Skeletal muscle satellite cell (primary cell): ENCODE data around the gene INPP5A.

Experiments
- H3K27me3 ChIP-seq: 2 replicates; pipeline ENCODE4 v1.7.0; 2013; ENCODE audit warnings: low read length; ENCODE audit not compliant: control insufficient read depth, insufficient read depth
- H3K36me3 ChIP-seq: 2 replicates; pipeline ENCODE4 v1.7.0; 2013; ENCODE audit warnings: mild to moderate bottlenecking, control low read depth, low read length; ENCODE audit not compliant: insufficient read depth
- H3K4me1 ChIP-seq: 2 replicates; pipeline ENCODE4 v1.7.0; 2013; ENCODE audit warnings: low read length; ENCODE audit not compliant: control insufficient read depth, insufficient read depth
- H3K4me2 ChIP-seq: 2 replicates; pipeline ENCODE4 v1.7.0; 2013; ENCODE audit warnings: mild to moderate bottlenecking, low read length
- H3K4me3 ChIP-seq: 2 replicates; pipeline ENCODE4 v1.7.0; 2013; ENCODE audit warnings: low read length
- H3K9ac ChIP-seq: 2 replicates; pipeline ENCODE4 v1.7.0; 2013; ENCODE audit warnings: mild to moderate bottlenecking, low read depth, low read length, moderate library complexity
- H3K9me3 ChIP-seq: replicated peaks from 2 replicates; pipeline ENCODE4 v1.7.0; 2013; ENCODE audit warnings: mild to moderate bottlenecking, control low read depth, low read length

Gene INPP5A

DNA sequence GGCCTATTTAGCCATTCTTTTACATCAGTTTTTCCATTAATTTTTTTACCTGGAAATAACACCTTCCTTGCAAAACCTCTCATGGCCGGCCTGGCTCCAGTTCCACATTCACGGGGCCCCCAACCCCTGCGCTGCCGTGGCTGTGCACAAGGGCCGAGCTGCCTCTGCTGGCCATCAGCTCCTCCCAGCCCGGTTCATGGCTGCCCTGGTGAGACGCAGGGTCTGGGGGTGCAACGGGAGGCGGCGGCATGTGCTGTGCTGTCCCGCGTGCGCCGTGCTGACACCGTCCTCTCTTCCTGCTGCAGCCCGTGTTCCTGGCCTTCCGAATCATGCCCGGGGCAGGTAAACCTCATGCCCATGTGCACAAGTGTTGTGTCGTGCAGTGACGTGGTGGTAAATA is 244.0 kb downstream of the INPP5A start:
- Histone ChIP-seq H3K9me3 (no peaks in the 10 kb centered on the region), H3K4me1 (no peaks in the 10 kb centered on the region), H3K4me2 (no peak overlapping the region), H3K4me3 (no peak overlapping the region), H3K9ac (no peak overlapping the region), H3K27me3 (peaks cover 20% of the 10 kb centered on the region), H3K36me3 (no peaks in the 10 kb centered on the region)

DNA sequence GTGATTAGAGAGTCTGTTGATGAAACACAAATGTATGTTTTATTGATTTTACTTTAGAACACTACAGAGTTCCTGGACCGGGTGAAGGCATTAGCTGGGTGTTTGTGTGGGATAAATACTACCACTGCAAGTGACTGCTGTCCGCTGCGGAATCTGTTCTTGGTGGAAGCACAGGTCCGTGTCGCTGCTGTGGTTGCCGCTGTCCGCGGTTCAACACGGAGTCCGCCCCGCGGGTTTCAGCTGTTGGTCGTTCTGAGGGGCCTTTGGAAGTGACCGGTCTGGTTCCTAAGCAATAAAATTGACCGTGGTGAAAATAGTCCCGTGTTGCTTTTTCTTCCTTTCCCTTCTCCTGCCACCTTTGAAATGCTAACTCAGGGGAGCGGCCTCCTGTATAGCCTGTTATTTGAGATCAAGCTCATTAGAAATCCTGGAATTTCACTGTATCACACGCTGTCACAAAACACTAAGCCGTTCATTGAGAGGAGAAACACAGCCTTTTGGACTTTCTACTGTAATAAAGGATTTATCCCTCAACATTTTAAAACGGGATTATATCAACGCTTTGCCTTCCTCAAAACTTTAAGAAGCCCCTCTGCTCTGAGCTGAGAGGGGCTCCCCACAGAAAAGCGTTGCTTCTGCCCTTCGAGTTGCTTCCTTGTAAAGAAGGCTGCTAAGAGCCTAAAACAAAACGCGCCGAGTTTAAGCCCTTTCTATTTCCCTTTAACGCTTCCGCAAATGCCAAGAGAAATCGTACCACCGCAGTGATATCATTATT is 245.8 kb downstream of the INPP5A start:
- Histone ChIP-seq H3K27me3 (peaks cover 35% of the 10 kb centered on the region), H3K4me3 (no peak overlapping the region), H3K9ac (no peak overlapping the region), H3K4me2 (no peak overlapping the region), H3K36me3 (no peaks in the 10 kb centered on the region), H3K4me1 (no peaks in the 10 kb centered on the region), H3K9me3 (no peaks in the 10 kb centered on the region)

DNA sequence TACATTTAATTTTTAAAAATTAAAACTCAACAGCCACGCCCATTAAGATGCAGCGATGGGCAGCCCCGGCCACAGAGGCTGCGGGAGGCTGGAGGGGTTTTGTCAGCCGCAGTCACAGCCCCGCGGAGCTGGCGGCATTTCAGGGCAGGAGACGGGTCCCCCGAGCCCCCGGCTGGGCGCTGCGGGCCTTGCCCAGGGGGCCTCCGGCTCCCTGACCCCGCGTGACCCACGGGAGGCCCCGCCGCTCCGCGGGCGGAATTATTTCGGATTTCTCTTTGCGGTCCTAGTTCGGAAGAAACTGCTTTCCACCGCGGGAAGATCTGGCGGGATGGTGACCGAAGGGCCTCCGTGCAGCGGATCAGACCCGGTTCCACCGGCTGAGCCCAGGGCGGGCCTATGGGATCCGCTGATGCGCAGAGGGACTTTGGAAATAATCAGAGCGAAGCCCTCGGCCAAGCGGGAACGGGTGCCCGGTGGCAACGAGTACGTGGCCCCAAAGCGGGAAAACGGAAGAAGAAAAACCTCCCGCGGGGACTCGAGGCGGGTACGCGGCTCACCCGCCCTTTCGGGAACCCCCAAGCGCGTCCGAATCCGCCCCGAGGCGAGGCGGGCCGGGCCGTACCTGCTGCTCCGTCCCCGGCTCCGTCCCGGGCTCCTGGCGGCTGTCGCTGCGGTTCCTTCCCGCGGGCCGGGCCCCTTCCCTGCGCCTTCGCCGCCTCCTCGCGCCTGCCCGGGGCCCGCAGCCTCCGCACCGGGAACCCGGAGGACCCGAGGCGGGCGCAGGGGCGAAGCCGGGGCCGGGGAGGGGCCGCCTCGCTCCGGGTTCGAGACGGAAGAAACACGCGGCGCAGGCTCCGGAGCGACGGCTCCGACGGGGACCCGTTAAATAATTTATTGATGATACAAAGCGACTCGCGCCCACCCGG is 246.6 kb downstream of the INPP5A start:
- Histone ChIP-seq H3K36me3 (no peaks in the 10 kb centered on the region), H3K4me2 (no peak overlapping the region), H3K9ac (no peak overlapping the region), H3K4me1 (no peaks in the 10 kb centered on the region), H3K4me3 (no peak overlapping the region), H3K27me3 (peaks cover 43% of the 10 kb centered on the region), H3K9me3 (no peaks in the 10 kb centered on the region)

DNA sequence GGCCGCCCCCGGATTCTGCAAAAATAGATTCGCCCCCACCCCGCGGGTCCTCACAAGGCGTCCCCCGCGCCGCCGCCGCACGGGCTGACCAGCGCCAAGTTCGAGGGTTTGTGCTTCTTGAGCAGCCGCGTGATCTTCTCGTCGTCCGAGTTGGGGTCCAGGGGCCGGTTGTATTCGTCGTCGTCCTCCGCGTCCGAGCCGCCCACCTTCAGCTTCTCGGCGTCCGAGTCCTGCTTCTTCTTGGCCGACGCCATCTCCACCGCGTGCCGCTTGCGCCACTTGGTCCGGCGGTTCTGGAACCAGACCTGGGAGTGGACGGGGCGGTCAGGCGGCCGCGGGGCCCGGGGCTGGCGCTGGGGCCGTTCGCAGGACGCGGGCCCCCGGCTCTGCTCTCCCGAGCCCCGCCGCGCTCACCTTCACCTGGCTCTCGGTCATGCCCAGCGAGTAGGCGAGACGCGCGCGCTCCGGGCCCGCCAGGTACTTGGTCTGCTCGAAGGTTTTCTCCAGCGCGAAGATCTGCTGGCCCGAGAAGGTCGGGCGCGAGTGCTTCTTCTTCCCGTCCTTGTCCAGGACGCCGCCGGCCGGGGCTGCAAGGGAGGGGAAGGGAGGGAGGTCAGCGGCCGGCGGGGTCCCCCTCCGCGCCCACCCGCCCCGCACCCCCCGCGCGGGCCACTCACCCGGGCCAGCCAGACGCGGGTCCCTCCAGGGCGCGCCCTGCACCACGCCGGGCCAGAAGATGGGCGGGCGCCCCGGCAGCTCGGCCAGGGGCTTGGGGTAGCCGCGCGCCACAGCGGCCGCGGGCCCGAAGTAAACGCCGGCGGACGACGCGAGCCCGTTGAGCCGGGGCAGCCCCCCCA is 247.5 kb downstream of the INPP5A start:
- H3K36me3 ChIP-seq: no peaks in the 10 kb centered on the region
- H3K9me3 ChIP-seq: no peaks in the 10 kb centered on the region
- H3K4me2 ChIP-seq: no peak overlapping the region
- H3K4me1 ChIP-seq: no peaks in the 10 kb centered on the region
- H3K27me3 ChIP-seq: peaks cover 52% of the 10 kb centered on the region
- no peak overlapping the region for H3K4me3 ChIP-seq
- no peak overlapping the region for H3K9ac ChIP-seq

DNA sequence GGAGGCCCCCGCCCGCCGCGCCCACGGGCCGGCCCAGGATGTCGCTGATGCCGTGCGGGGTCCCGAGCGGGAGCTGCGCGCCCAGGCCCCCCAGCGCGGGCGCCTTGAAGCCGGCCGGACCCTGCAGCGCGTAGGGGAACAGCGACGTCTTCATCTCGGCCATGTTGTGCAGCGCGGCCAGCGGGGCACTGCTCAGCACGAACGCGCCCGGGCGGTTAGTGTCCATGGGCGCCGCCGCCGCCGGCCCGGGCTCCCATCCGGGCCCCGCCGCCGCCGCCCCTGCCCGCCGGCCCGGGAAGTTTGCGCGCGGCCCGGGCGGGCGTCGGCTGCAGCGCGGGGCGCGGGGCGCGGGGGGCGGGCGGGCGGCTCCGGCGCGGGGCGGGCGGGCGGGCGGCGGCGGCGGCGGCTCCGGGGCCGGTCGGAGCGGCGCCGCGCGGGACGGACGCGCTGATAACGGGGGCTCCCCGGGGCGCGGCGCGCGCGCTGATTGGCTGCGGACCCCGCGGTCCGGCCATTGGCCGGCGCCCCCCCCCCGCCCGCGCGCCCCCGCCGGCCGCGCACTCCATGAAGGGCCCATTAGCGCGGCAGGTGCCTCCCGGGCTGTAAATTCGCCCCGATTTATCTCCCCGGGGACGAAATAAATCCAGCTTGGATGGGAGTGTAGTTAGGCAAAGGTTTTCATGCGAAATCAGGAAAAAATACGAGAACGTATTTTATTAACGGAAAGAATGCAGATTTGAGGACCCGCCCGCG is 248.3 kb downstream of the INPP5A start, which contains the start of gene NKX6-2:
Gene NKX6-2, minus strand, starts transcription at position 425 of the 753 bp plus-strand sequence. Its CDS starts 199 bp downstream, at position 226.
- Histone ChIP-seq H3K9ac (no peak within 1 kb of the TSS), H3K36me3 (no peaks in the 10 kb centered on the region), H3K27me3 (peaks cover 58% of the 10 kb centered on the region), H3K4me2 (peak within 1 kb of the TSS; percentile 20), H3K9me3 (no peaks in the 10 kb centered on the region), H3K4me3 (no peak within 1 kb of the TSS), H3K4me1 (no peaks in the 10 kb centered on the region)

DNA sequence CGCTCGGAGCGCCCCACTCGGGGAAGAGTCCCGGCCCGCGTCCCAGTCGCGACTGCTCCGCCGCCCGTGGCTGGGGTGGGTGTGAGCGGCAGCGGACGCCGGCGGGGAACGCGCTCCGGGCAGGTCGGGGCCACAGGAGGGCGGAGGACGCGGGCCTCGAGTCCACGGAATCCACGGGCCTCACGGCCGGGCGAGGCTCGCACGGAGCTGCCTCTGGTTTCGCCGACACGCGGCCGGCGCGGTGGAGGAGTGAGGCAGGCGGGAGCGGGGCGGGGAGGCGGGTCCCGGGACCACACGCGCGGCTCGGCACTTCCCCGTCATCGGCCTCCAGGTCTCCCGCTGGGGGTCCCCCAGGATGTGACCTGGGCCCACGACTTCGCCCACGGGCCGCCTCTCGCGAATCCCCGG is 248.9 kb downstream of the INPP5A start:
- H3K36me3 ChIP-seq: no peaks in the 10 kb centered on the region
- H3K9me3 ChIP-seq: no peaks in the 10 kb centered on the region
- peaks cover 62% of the 10 kb centered on the region for H3K27me3 ChIP-seq
- no peaks in the 10 kb centered on the region for H3K4me1 ChIP-seq
- H3K4me3 ChIP-seq: no peak overlapping the region
- no peak overlapping the region for H3K4me2 ChIP-seq
- no peak overlapping the region for H3K9ac ChIP-seq

DNA sequence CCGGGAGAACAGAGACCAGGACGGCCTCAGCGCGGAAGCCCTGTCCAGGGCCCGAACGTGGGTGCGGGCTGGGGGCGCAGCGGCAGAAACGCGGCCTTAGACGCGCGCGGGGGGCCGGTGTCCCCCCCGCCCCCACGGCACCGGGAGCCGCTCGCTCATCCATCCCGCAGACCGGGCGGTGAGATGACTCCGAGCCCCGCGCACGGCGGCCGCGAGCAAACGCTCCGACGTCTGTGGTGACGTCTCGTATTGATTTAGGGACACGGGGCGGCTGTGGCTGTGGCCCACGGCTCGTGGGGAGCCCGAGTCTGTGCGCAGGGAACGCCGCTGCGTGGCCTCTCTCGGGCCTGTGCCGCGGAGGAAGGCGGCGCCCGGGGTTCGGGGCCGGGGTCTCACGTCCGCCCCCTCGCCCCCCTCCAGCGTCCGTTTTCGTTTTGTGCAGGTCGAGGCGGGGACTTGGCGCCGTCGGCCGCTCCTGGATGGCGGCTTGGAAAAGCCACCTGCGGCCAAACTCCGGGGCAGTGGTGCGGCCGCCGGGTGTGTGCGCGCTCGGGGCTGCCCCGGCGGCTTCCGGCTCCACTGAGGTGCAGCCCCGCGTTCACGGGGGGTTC is 249.4 kb downstream of the INPP5A start:
- no peaks in the 10 kb centered on the region for H3K4me1 ChIP-seq
- H3K4me3 ChIP-seq: no peak overlapping the region
- H3K27me3 ChIP-seq: peaks cover 64% of the 10 kb centered on the region
- H3K4me2 ChIP-seq: peak overlapping the region; percentile 20
- H3K9me3 ChIP-seq: no peaks in the 10 kb centered on the region
- H3K36me3 ChIP-seq: no peaks in the 10 kb centered on the region
- no peak overlapping the region for H3K9ac ChIP-seq

DNA sequence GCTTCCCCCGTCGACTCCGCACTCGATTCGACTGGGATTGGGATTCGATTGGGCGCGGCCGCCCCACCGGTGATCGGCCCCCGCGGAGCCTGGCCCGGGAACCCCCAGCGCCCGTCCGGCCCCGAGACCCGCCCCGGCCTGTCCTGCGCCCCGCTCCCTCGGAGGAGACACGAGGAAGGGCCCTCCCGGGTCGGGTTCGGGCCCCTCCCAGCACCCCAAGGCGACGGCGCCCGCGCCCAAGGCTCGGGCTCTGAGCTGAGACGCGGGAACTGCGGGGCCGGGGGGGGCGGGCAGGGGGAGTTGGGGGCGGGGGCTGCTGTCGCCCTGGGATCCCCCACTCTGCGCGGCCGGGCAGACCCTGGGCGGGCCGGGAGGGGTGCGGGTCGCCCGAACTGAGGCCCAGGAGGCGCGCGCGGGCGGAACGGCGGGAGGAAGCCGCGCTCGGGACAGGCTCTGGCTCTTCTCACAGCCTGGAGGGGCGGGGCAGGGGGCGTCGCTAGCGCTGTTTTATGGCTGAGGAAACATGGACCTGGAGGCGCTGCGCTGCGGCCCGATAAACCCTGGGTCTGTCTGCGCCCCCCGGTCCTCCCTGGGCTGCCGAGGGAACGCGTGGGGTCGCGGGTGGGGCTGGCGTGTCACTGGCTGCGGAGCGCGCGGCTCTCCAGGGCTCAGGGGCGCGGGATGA is 250.1 kb downstream of the INPP5A start:
- no peaks in the 10 kb centered on the region for H3K4me1 ChIP-seq
- no peaks in the 10 kb centered on the region for H3K36me3 ChIP-seq
- no peak overlapping the region for H3K9ac ChIP-seq
- peaks cover 64% of the 10 kb centered on the region for H3K27me3 ChIP-seq
- H3K9me3 ChIP-seq: no peaks in the 10 kb centered on the region
- H3K4me2 ChIP-seq: no peak overlapping the region
- H3K4me3 ChIP-seq: no peak overlapping the region

DNA sequence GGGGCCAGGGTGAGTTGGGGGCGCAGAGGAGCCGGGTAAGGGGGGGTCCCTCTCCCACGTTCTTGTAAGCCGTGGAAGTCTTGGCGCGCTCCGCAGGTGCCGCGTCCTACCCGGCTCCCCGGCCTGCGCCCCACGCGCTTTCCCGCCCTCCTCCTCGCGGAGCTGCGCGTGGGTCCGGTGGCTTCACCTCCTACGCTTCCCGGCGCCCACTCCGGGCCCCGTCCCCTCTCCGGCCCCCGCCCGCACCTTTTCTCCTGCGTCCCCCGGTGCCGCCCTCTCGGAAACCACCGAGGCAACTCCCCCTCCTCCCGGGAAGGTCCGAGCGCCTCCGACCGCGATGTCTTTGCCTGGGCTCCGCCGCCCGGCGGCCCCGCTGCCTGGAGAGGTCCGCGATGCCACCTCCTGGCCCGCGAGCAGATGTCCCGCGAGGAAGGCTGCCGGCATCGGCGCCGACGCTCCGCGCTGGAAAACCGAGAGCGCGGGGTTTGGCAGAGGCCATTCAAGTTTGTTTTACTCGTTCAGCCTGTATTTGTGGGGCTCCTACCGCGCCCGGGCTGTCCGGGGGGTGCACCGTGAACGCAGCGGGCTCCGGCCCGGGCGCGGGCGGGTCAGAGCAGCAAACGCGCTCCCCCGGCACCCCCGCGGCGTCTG is 250.7 kb downstream of the INPP5A start:
- Histone ChIP-seq H3K4me3 (no peak overlapping the region), H3K4me2 (no peak overlapping the region), H3K4me1 (no peaks in the 10 kb centered on the region), H3K9ac (no peak overlapping the region), H3K9me3 (no peaks in the 10 kb centered on the region), H3K36me3 (no peaks in the 10 kb centered on the region), H3K27me3 (peaks cover 67% of the 10 kb centered on the region)

DNA sequence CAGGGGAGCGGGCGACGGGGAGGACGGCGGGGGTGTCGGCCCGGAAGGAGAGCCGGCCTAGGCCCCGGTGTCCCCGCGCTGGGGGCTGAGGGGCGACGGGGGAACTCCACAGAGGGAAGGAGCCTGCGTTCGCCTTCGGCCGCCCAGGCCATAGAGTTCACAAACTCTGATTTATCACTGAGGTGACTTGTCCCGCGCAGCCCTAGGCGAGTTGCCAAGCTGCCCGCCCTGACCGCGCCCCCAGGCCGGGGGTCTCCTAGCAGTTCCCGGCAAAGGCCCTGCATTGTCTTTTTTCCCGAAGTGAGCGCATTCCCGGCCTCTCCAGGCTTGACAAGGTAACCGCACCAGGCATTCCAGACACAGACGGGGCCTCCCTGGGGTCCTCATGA is 251.2 kb downstream of the INPP5A start:
- Histone ChIP-seq H3K9ac (no peak overlapping the region), H3K4me3 (no peak overlapping the region), H3K4me1 (no peaks in the 10 kb centered on the region), H3K4me2 (no peak overlapping the region), H3K27me3 (peaks cover 69% of the 10 kb centered on the region), H3K9me3 (no peaks in the 10 kb centered on the region), H3K36me3 (no peaks in the 10 kb centered on the region)
